ENCODE measurements around the gene SPECC1L.

DNA sequence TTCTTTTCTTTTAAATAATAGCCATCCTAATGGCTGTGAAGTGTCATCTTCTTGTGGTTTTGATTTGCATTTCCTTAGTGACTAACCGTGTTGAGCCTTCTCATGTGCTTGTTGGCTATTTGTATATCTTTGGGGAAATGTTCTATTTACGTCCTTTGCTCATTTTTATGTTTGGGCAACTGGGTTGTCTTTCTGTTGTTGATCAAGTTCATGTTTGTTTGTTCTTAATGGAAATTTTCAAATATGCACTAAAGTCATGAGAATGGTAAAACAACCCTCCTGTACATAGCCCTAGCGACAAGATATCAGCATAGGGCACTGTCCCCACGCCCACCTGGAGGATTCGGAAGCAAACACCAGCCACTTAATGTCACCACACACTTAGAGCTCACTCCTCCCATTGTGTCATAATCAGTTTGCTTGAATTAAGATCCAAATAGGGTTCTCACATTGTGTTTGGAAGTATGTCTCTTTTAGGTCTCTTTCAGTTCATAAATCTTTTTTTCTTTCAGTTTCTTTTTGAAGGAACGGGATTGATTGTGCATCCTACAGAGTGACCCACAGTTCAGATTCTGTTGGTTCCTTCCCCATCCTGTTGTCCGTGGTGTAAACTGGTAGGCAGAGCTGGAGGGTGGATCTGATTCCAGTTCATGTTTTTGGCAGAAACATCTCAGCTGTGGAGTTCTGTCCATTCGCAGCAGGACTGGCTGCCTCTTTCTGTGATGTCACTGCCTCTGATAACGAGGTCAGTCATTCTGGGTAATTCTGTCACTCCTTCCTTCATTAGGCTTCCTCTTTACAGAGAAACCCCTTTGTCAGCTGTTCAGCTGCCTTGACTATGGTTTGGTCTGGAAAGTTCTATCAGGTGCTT, 130.3 kb downstream of the SPECC1L start:
- TF ChIP-seq, protein P1, sequence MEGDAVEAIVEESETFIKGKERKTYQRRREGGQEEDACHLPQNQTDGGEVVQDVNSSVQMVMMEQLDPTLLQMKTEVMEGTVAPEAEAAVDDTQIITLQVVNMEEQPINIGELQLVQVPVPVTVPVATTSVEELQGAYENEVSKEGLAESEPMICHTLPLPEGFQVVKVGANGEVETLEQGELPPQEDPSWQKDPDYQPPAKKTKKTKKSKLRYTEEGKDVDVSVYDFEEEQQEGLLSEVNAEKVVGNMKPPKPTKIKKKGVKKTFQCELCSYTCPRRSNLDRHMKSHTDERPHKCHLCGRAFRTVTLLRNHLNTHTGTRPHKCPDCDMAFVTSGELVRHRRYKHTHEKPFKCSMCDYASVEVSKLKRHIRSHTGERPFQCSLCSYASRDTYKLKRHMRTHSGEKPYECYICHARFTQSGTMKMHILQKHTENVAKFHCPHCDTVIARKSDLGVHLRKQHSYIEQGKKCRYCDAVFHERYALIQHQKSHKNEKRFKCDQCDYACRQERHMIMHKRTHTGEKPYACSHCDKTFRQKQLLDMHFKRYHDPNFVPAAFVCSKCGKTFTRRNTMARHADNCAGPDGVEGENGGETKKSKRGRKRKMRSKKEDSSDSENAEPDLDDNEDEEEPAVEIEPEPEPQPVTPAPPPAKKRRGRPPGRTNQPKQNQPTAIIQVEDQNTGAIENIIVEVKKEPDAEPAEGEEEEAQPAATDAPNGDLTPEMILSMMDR (IDR thresholded peaks at IDR 0.05; ENCODE audit: borderline replicate concordance, extremely low read depth, low read length, poor library complexity, severe bottlenecking): no peak
- no peak for TF ChIP-seq EZH2 (IDR thresholded peaks at IDR 0.05; ENCODE audit: borderline replicate concordance, low read depth, low read length, severe bottlenecking)
